HG02759 (cell line): Measurements from ENCODE around the gene MDH1B.
"Not testable (repeated sequence)": the region's sequence is repeated elsewhere in the genome, so short reads cannot be mapped to it uniquely, and the experiment has no call there.

Experiments used
- ATAC-seq: cut with Tn5 transposase; IDR thresholded peaks from one replicate; pipeline ENCODE4 v1.9.1; 2021; ENCODE audit warnings: mild to moderate bottlenecking, moderate library complexity; ENCODE audit not compliant: unreplicated experiment

Gene MDH1B

DNA sequence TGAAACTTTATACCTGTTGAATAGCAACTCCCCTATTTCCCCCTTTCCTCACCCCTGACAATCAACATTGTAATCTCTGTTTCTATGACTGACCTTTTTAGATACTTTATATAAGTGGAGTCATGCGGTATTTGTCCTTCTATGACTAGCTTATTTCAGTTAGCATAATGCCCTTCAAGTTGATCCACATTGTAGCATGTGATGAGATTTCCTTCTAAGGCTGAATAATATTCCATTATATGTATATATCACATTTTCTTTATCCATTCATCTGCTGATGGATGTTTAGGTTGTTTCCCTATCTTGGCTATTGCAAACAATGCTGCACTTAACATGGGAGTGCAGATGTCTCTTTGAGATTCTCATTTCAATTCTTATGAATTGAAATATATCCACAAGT is 9.7 kb upstream of the MDH1B start:
- no peak for ATAC-seq

DNA sequence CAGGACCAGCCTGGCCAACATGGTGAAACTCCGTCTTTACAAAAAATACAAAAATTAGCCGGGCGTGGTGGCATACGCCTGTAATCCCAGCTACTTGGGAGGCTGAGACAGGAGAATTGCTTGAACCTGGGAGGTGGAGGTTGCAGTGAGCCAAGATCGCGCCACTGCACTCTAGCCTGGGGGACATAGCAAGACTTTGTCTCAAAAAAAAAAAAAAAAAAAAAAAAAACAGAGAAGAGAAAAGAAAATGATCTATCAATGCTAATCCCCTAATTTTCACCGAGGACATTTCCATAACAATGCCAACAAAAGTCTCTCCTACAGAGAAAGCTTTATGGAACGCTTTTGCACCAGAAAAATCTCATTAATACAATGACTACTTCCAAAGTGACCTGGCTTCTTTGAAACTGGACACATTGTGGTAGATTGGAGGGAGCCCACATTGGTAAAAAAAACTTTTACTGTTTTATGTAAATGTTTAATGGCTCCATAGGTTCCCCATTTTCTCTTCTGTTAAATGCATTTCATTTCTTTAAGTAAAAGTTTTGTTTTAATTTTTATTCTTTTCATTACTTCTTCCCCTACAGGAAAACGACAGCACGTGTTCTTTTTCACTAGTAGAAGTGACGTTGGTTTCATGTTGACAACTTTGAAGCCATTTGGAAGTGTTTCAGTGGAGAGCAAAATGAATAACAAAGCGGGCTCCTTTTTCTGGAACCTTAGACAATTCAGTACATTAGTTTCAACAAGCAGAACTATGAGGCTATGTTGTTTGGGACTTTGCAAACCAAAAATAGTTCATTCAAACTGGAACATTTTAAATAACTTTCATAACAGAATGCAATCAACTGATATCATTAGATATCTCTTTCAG is 1.2 kb upstream of the MDH1B start:
- ATAC-seq, result no peak

DNA sequence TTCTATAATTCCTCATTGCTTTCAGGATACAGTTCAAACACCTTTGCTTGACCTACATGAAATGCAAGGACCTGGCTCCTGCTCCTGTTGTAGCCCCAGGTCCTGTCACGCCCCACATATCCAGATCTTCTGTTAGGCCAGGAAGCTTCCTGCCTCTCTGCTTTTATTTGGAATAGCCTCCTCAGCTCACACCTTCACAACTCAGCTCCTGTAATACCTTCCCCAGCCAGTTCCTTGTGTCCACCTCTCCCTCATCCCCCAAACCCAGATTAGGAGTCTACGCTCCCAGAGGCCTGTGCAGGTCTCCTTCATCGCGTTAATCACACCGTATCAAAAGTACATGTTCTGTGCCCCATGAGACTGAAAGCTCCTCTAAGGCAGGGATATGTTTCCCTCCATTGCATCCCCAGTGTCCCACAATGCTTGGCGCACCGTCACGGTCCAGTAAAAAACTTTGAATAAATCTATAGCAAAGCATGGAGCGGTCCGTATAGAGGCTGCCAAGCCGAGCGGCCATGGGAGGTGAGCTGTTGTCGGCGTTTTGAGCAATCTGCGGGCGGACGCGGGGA is 371 bp downstream of the MDH1B start:
- ATAC-seq, result no peak

DNA sequence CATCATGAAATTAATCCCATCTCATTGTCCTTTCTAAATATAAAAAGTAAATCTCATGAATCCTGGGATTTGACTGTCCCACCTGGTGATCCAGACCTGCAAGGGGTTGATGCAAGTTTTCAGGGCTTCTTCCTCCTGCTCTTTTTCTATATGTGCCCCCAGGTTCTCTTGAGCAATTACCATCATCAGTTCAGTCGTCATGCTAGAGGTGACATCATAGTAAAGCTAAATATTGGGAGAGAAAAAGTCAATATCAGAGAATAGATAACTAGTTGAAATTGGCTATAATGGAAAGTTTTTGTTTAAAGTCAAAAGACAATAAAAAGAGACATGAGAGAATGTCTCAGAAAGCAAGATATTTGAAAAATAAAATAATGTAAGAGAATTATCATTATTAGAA is 8.3 kb downstream of the MDH1B start:
- ATAC-seq, result no peak

DNA sequence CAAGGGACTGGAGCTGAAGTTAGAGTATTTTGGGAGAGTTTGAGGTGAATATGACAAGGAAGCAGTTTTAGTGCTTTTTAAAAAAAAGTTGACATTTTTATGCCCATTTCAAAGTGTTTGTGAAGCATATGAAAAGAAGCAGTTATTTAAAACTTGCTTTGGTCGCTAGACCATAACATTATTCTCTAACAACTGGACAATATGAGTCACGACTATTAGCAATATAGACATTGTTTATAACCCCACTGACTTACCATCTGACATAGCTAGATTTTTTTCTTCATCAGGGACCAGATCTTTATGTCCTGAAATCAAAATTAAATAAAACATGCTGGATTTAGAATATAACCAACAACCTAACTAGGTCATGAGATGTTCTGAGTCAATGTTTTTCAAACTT is 24.3 kb downstream of the MDH1B start:
- ATAC-seq, result no peak

DNA sequence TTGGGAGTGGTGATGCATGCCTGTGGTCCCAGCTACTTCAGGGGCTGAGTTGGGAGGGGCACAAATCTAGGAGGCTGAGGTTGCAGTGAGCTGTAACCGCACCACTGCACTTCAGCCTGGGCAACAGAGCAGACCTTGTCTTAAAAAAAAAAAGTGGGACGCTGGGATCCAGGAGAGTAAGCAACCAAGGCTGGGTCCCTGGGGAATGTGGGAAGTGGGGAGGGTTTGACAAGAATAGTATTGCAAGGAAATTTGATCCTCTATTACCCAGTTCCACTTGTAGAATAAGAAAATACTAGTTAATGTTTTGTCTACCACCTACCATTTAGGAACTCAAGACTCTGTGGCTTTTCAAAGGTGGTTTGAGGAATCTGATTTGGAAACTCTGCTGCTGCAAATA is 25.9 kb downstream of the MDH1B start:
- ATAC-seq, result no peak

DNA sequence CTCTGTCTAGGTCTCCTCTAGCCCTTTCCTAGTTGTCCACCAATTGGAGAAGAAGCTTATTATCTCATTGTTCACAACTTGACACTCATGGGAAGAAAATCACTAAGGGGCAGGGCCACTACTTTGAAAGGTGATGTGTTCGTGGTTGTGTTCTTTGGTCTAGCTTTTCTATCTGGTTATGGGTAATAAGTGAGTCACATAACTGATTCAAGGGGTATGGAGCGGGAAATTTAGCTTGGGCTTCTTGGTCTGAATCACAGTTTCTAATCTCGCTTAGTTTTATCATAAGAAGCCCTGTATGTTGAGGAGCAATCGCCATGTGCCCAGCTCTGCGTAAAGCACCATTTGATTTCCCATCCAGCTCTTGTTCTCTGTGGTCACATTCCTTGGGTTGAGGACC is 28.2 kb downstream of the MDH1B start:
- no peak for ATAC-seq

DNA sequence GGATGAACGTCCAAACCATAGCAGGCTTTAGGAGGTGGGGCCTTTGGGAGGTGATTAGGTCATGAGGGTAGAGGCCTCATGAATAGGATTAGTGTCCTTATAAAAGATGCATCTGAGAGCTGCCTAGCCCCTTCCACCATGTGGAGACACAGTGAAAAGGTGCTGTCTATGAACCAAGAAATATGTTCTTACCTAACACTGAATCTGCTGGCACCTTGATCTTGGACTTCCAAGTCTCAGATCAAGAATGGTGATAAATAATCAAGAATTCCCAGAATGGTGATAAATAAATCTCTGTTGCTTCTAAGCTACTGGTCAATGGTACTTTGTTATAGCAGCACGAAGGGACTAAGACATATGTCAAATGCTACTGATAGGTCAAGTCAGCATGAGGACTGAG is 31.8 kb downstream of the MDH1B start:
- no peak for ATAC-seq

DNA sequence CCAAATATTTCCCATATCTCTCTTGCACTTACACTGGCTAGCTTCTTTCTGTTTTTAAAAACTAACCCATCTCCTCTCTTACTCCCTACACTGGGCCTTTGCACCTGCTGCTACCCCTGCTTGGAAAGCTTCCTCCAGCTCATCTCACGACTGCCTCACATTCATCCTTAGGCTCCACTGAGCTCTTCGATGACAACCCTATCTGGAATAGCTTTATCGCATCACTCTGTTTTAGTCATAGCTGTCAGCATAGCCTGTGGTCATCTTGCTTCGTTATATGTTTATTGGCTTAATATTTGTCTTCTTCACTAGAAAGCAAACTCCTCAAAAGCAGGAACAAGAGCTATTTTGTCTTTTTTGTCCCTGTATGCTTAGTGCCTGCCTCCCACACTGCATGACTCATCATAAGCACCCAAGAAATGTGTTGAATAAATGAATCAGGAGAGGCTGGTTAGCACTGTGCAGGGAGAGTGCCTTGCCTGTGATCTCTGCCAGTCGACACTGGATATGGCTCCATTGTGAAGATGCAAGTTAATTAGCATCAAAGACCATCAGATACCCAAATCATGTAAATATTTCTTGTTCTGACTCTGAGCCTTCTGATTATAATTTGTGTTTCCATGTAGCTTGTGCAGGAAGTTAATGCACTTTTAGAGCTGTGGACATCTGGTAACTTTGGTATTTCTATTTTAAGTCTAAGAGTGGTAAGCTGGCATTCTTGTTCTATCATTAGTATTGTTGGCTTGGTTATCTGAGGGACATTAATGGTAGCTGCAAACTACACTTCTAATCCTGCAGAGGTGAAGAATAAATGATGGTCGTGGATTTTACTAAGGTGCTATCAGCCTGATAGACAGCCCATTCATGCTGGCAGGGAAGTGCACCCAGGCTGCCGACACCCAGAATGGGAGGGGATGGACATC is 36.6 kb downstream of the MDH1B start:
- ATAC-seq, result no peak

DNA sequence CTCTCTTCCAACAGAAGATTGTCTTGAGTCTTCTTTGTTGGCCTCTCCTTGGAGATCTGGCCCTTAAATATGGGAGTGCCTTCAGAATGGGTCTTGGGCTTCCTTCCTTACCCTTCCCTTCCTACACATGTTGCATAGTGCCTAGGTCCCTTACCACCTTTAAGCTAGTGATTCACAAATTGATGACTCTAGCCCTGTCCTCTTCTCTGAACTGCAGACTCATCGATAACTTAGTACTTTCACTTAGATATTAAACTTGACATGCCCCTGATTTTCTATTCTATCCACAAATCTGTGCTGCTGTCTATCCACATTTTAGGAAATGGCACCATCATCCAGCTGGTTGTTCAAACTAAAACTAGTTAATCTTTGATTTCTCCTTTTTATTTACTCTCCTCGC is 37.8 kb downstream of the MDH1B start:
- ATAC-seq, result no peak

DNA sequence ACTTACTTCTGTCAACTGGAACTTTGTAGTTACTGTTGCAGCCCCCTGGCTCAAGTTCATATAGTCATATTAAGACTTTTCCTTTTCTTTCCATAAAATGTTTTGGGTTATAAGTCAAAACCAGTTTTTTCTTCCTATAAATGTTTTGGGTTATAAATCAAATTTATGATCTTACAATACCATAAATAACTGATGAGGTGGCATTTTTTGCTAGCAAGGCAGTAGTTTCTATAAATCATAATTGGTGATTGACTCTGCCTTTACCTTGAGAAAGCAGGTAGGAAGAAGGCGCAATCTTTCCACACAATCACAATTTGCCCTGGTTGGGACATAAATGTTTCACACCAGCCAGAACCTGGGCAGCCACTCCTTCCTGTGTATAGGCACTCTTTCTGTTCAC is 41.8 kb downstream of the MDH1B start:
- ATAC-seq, result no peak

DNA sequence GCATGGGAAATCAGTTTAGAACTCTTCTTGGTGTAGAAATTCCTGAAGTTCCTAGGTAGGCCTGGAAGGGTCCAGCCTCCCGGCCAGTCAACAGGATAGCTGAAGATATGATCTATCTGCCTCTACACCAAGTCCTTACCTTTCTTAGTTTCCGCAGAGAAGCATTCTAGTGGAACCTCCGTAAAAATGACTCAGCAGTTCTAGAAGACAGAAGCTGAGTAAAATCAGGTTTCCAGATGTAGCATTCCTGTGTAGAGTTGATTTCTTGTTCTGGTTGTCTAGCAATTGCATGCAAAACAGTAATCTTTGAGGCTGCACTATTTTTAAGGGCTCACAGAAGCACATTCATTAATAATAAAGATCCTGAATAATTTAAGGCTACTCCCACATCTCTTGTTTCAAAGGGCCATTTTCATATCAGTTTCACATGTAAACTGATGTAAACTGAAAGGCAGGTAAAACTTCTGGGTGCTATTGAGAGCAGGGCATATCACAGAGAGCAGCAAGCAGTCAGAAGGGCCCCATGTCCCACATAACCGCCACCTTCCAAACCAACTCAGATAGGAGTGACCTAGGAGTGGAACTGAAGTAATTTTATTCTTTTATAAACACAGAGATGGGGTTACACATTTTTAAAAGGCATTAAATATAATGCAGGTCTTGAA is 43.7 kb downstream of the MDH1B start:
- peak; percentile 92 for ATAC-seq

DNA sequence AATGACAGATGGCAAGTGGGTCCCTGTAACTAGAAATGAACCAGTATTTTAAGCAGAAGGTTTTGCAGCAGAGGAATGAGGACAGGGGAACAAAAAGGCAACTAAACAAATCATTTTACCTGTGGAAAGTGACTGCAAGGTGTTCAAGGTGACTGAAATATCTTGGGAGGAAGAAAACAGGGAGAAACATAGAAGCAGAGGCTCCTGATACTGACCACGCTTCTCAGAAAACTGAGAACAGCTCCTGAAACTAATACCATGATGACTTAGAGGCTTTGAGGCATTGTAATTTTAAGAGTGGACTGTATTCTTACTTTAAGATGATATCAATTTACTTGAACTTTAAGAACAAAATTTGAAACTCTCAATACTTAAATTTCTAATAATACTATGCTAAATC is 46.8 kb downstream of the MDH1B start, which contains the start of gene DYTN:
Gene DYTN, minus strand, starts transcription at position 101 of the 400 bp plus-strand sequence. CDS start 117 bp downstream, outside the sequence.
- no peak for ATAC-seq

DNA sequence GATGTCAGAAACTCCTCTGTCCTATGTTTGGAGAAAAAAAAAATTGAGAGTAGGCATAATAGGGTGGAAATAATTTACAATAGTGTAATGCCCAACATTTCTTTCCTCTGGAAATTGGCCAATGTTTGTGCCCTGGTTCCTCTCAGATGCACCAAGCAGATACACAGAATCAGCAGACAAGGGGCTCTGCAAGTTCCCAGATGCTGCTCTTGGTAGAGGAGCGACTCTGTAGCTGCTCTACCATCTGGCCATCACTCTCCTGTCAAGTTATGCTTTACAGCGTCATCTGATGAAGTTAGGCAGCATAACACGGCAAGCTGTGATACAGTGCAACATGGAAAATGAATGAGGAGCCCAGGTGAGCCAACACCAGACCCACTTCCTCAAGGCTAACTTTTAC is 48.5 kb downstream of the MDH1B start:
- no peak for ATAC-seq

DNA sequence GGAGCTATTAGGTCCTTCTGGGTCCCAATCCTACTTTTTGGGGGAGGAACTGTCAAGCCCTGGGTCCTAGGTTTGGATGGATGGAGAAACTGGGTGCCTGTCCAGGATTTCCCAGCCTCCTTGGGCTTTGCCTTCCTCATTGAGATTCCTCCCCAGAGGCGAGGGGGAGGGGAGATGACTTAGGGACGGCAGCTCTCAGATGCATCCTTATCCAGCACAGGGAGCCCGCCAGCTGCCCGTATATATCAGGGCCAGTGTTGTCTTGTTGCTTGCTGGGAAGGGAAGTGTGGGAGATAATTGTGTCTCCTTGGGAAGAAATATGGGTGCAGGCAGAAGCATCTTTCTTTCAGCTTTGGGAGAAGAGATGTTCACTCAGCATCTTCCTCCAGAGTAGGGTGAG is 49.9 kb downstream of the MDH1B start:
- not testable (repeated sequence) for ATAC-seq

DNA sequence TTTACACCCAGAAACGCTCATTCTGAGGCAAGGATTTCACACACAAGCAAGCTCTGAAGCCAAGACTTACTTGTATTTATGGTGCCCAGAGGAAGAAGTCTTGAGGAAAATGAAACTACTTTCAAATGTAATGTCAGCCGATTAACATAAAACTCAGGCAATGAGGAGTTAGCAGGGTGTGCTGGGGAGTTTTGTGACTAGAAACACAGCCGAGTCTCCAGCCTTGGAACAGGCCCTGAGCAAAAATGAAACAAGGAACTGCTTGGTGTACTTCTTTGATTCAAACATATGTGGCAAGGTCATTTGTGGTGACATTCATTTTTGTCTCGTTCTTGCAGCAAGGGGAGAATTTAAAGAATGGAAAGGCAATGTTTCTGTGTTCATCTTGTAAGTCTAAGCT is 51.4 kb downstream of the MDH1B start:
- peak; percentile 86 for ATAC-seq

DNA sequence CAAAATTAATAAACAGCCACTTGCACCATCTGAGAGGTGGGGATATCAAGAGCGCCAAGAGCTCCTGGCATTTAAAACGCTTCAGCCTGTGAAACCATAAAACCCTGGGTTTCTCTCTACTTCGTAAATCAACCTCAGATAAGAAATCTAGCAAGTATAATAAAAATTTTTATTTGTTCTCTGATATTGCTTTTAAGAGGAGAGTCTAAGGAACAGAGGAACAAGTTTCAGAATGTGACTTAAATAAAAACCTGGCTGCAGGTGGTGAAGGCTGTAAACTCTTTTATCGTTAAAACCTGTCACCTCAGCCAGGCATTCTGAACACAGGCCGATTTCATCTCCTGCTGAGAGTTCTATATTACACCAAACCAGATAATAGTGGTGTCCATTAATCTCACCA is 56.8 kb downstream of the MDH1B start:
- no peak for ATAC-seq

DNA sequence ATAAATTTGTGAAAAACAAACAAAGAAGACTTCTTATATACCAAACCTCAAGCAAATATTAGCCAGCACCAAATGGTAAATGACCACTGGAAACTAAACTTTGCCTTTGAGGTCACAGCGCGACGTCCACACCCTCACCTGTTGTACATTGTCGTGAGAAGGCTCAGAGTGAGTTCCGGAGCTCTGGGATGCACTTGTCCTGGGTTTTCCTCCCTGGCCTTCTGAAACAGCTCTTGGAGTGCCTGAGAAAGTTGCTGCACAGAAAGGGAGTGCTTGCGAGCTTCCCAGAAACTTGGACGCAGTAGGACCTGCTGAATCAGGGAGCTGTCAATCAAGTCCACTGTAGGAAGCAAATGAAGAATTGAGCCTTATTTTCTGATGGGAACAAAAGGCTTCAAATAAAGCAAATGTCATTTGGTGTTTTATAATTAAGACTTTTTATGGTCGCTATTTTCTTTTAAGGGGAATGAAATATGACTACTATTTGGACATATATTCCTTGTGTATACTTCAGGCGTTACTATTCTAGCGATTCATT is 57.9 kb downstream of the MDH1B start:
- no peak for ATAC-seq

DNA sequence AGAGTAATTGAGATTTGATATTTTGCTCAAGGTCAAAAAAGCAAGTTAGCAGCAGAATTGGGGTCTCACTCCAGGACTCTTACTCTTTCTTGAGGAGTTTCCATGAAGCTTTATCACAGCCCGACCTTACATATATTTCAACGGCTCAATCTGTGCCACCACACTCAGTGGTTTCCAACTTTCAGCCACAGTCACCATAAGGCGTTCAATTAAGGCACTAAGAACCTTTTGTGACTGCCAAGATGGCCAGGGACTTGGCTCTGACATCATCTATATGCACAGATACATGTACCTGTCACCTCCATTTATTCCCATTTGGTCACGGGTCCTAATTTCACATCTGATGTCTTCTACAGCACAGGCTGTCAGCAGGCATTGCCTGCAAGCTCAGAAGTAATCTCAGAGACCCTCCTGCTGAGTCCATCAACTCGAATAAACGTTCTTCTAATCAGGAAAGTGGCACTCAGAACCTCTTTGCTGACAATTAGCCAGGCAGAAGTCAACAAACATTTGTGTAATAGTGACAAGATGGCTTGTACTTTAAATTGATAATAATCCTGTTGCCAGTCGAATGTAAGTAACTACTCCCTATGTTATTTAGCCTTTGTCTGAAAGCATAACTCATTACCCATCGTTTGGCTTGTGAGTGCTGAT is 63.0 kb downstream of the MDH1B start:
- ATAC-seq, result no peak

DNA sequence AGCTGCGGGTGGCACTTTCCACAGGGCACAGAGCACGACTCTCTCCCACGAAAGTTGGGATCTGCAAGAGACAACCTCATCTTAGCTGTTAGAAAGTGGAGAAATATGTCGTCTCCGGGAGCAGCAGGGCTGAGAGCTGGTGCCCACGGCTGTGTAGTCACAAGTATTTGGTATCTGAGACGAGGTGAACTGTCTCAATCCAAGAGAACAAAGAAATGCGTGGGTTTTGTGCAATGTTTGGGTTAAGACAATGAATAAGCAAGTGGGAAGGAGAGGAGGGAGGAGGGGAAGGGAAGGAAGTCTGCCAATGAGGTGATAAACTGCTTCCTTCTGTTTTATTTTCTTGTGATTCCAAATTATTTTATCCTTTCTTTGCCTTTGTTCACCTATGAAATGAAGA is 65.0 kb downstream of the MDH1B start:
- no peak for ATAC-seq
